H9 (cell line): ENCODE data around the gene PXK. TPM values are rescaled to one million over a fixed set of nuclear protein-coding genes. Genes with fewer than 3 reads are reported as not detected.

Experiments
- DNase-seq: peaks from one replicate; pipeline ENCODE4 v3.0.0-alpha.2; 2017
- H2AFZ ChIP-seq: one replicate; pipeline ENCODE4 v1.6.1; 2013; ENCODE audit warnings: mild to moderate bottlenecking, low read length, control low read depth, moderate library complexity
- H2AK5ac ChIP-seq: 2 replicates; pipeline ENCODE4 v1.6.1; 2013; ENCODE audit warnings: low read length, control low read depth, mixed read lengths; ENCODE audit not compliant: insufficient read length
- H2BK120ac ChIP-seq: one replicate; pipeline ENCODE4 v1.6.1; 2013; ENCODE audit warnings: low read depth, mild to moderate bottlenecking, low read length, control low read depth, inconsistent platforms; ENCODE audit not compliant: poor library complexity, severe bottlenecking
- H2BK12ac ChIP-seq: 2 replicates; pipeline ENCODE4 v1.6.1; 2013; ENCODE audit warnings: low read length, control low read depth, mixed read lengths, low read depth; ENCODE audit not compliant: insufficient read length
- H2BK15ac ChIP-seq: 2 replicates; pipeline ENCODE4 v1.6.1; 2013; ENCODE audit warnings: low read depth, low read length, control low read depth
- H2BK20ac ChIP-seq: one replicate; pipeline ENCODE4 v1.6.1; 2013; ENCODE audit warnings: low read depth, mild to moderate bottlenecking, low read length, control low read depth, inconsistent platforms; ENCODE audit not compliant: poor library complexity, severe bottlenecking
- H2BK5ac ChIP-seq: 2 replicates; pipeline ENCODE4 v1.6.1; 2013; ENCODE audit warnings: low read length, control low read depth, mixed read lengths; ENCODE audit not compliant: insufficient read length
- H3K14ac ChIP-seq: 2 replicates; pipeline ENCODE4 v1.6.1; 2013; ENCODE audit warnings: low read length, control low read depth; ENCODE audit not compliant: insufficient read depth
- H3K18ac ChIP-seq: 2 replicates; pipeline ENCODE4 v1.6.1; 2013; ENCODE audit warnings: low read depth, mild to moderate bottlenecking, mixed read lengths, low read length, control low read depth; ENCODE audit not compliant: insufficient read length
- H3K23ac ChIP-seq: 2 replicates; pipeline ENCODE4 v1.6.1; 2013; ENCODE audit warnings: low read length, control low read depth, mixed read lengths, low read depth; ENCODE audit not compliant: insufficient read length
- H3K23me2 ChIP-seq: 2 replicates; pipeline ENCODE4 v1.6.1; 2013; ENCODE audit warnings: low read depth, mild to moderate bottlenecking, mixed read lengths, low read length, control low read depth; ENCODE audit not compliant: insufficient read length, poor library complexity, severe bottlenecking
- H3K27ac ChIP-seq: 2 replicates; pipeline ENCODE4 v1.5.1; 2013; ENCODE audit warnings: low read length, control low read depth, mixed read lengths, low read depth; ENCODE audit not compliant: insufficient read length
- H3K27me3 ChIP-seq: 2 replicates; pipeline ENCODE4 v1.6.1; 2013; ENCODE audit warnings: low read length, control low read depth, inconsistent platforms; ENCODE audit not compliant: insufficient read depth
- H3K4ac ChIP-seq: 2 replicates; pipeline ENCODE4 v1.6.1; 2013; ENCODE audit warnings: low read depth, mild to moderate bottlenecking, control low read depth, inconsistent platforms, low read length, moderate library complexity
- H3K4me1 ChIP-seq: 2 replicates; pipeline ENCODE4 v1.6.1; 2013; ENCODE audit warnings: low read length, control low read depth, inconsistent platforms; ENCODE audit not compliant: insufficient read depth
- H3K4me2 ChIP-seq: 2 replicates; pipeline ENCODE4 v1.6.1; 2013; ENCODE audit warnings: low read length, control low read depth, mixed read lengths; ENCODE audit not compliant: insufficient read length, insufficient read depth
- H3K56ac ChIP-seq: 2 replicates; pipeline ENCODE4 v1.6.1; 2013; ENCODE audit warnings: low read depth, mild to moderate bottlenecking, mixed read lengths, low read length, control low read depth; ENCODE audit not compliant: insufficient read length
- H3K79me1 ChIP-seq: 2 replicates; pipeline ENCODE4 v1.6.1; 2013; ENCODE audit warnings: low read depth, mild to moderate bottlenecking, moderate library complexity, low read length, control low read depth, inconsistent platforms; ENCODE audit not compliant: insufficient read depth, poor library complexity, severe bottlenecking
- H3K79me2 ChIP-seq: 2 replicates; pipeline ENCODE4 v1.6.1; 2013; ENCODE audit warnings: low read length, control low read depth, inconsistent platforms; ENCODE audit not compliant: insufficient read depth
- H3K9ac ChIP-seq: 2 replicates; pipeline ENCODE4 v1.6.1; 2013; ENCODE audit warnings: low read length, control low read depth, mixed read lengths; ENCODE audit not compliant: insufficient read length; ENCODE audit errors: extremely low read depth
- H3K9me3 ChIP-seq: one replicate; pipeline ENCODE4 v1.6.1; 2013; ENCODE audit warnings: low read depth, low read length, inconsistent platforms; ENCODE audit not compliant: control insufficient read depth
- H3T11ph ChIP-seq: one replicate; pipeline ENCODE4 v1.6.1; 2013; ENCODE audit warnings: mild to moderate bottlenecking, low read length, control low read depth, inconsistent platforms
- H4K20me1 ChIP-seq: one replicate; pipeline ENCODE4 v1.6.1; 2013; ENCODE audit not compliant: control insufficient read depth, insufficient read length, insufficient read depth
- H4K5ac ChIP-seq: 2 replicates; pipeline ENCODE4 v1.6.1; 2013; ENCODE audit warnings: low read depth, mild to moderate bottlenecking, mixed read lengths, low read length, control low read depth; ENCODE audit not compliant: insufficient read length
- H4K8ac ChIP-seq: replicated peaks from 2 replicates; pipeline ENCODE4 v1.6.1; 2013; ENCODE audit warnings: low read length, control low read depth, mixed read lengths, low read depth; ENCODE audit not compliant: insufficient read length
- H4K91ac ChIP-seq: 2 replicates; pipeline ENCODE4 v1.6.1; 2013; ENCODE audit warnings: low read depth, mild to moderate bottlenecking, moderate library complexity, mixed read lengths, low read length, control low read depth; ENCODE audit not compliant: insufficient read length
- H3K27ac Mint-ChIP-seq, 3 experiments: 2 replicates in 2 of 3; 3 replicates in 1 of 3; pipeline ENCODE4 v1.8.0; 2020 to 2021; ENCODE audit warnings: mixed read lengths in 3 of 3, mild to moderate bottlenecking in 1 of 3, moderate library complexity in 1 of 3
- H3K27me3 Mint-ChIP-seq: 2 replicates; pipeline ENCODE4 v1.8.0; 2021; ENCODE audit warnings: low read depth, mild to moderate bottlenecking, moderate library complexity, mixed read lengths
- H3K36me3 Mint-ChIP-seq, 3 experiments: 2 replicates in 2 of 3; 3 replicates in 1 of 3; pipeline ENCODE4 v1.8.0; 2020 to 2021; ENCODE audit warnings: low read depth in 3 of 3, mixed read lengths in 3 of 3; ENCODE audit not compliant: insufficient read depth in 1 of 3
- H3K4me1 Mint-ChIP-seq, 2 experiments: 2 replicates each; pipeline ENCODE4 v1.8.0; 2020; ENCODE audit warnings: mixed read lengths in 2 of 2
- H3K4me3 Mint-ChIP-seq, 2 experiments: 2 replicates in 1 of 2; 3 replicates in 1 of 2; pipeline ENCODE4 v1.8.0; 2020 to 2021; ENCODE audit warnings: mild to moderate bottlenecking in 2 of 2, mixed read lengths in 2 of 2, moderate library complexity in 1 of 2
- H3K9me3 Mint-ChIP-seq, 2 experiments: 2 replicates in 1 of 2; 3 replicates in 1 of 2; pipeline ENCODE4 v1.8.0; 2020; ENCODE audit warnings: mild to moderate bottlenecking in 2 of 2, mixed read lengths in 2 of 2, moderate library complexity in 1 of 2
- whole genome bisulfite sequencing: extraction: QIAGEN DNeasy Blood & Tissue Kit; methylation state at CpG from one replicate; pipeline ENCODE4 v1.1.7; 2013; ENCODE audit warnings: missing lambda C conversion rate, low lambda C conversion rate, mixed read lengths; ENCODE audit not compliant: insufficient read length; ENCODE audit errors: extremely low coverage; 5-methylcytosine and 5-hydroxymethylcytosine counted together
- total RNA-seq: library from RNA; stranded (reverse); gene quantifications from 2 replicates; pipeline ENCODE4 v1.2.1, GENCODE V29; 2021
- TF ChIP-seq, protein P1 (sequence below): fragments of 200-600 bp; sonication (generic); conservative IDR thresholded peaks from 3 replicates; pipeline ENCODE4 v1.8.0; 2021; ENCODE audit warnings: antibody characterized with exemption, mild to moderate bottlenecking

Gene PXK
- total RNA-seq, 1 experiment from 2014 or later, result 3.3 TPM

DNA sequence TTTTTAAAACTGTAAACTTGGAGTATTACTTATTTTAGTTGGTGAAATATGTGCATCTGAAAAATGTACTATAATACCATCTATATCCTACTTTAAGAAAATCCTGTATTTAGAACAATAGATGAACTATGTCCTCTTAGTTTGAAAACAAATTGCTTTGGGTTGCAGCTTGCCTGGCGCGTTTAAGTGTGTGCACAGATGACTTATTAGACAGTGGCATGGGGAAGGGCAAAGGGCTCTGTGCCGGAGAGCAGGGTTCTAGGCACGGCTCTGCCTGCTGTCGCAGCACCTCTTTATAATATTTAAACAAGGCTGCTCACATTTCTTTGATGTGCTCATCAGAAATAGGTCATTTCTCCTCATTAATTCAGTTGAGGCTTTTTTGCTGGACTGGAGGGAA lies 10.0 kb downstream of the PXK start:
- H3K9me3 Mint-ChIP-seq, result no peaks in the 10 kb centered on the region
- Histone ChIP-seq H3K14ac (no peak overlapping the region), H4K91ac (no peak overlapping the region), H3K18ac (no peak overlapping the region), H3K27ac (no peak overlapping the region), H3K56ac (no peak overlapping the region), H2AFZ (no peak overlapping the region), H2BK20ac (no peak overlapping the region), H3K4ac (no peak overlapping the region), H4K20me1 (no peaks in the 10 kb centered on the region), H4K8ac (no peak overlapping the region), H3T11ph (no peak overlapping the region), H2BK5ac (no peak overlapping the region), H3K23me2 (no peaks in the 10 kb centered on the region), H2BK12ac (no peak overlapping the region), H2BK15ac (no peak overlapping the region), H3K79me2 (no peaks in the 10 kb centered on the region), H3K23ac (no peak overlapping the region), H3K4me2 (no peak overlapping the region), H3K4me1 (no peaks in the 10 kb centered on the region), H3K27me3 (no peaks in the 10 kb centered on the region), H3K9ac (no peak overlapping the region), H2AK5ac (no peak overlapping the region), H3K9me3 (no peaks in the 10 kb centered on the region), H3K79me1 (no peaks in the 10 kb centered on the region), H4K5ac (no peak overlapping the region), H2BK120ac (no peak overlapping the region)
- no peak overlapping the region for H3K27ac Mint-ChIP-seq
- DNase-seq, result no peak
- no peaks in the 10 kb centered on the region for H3K36me3 Mint-ChIP-seq
- H3K27me3 Mint-ChIP-seq, result no peaks in the 10 kb centered on the region
- TF ChIP-seq, protein P1, sequence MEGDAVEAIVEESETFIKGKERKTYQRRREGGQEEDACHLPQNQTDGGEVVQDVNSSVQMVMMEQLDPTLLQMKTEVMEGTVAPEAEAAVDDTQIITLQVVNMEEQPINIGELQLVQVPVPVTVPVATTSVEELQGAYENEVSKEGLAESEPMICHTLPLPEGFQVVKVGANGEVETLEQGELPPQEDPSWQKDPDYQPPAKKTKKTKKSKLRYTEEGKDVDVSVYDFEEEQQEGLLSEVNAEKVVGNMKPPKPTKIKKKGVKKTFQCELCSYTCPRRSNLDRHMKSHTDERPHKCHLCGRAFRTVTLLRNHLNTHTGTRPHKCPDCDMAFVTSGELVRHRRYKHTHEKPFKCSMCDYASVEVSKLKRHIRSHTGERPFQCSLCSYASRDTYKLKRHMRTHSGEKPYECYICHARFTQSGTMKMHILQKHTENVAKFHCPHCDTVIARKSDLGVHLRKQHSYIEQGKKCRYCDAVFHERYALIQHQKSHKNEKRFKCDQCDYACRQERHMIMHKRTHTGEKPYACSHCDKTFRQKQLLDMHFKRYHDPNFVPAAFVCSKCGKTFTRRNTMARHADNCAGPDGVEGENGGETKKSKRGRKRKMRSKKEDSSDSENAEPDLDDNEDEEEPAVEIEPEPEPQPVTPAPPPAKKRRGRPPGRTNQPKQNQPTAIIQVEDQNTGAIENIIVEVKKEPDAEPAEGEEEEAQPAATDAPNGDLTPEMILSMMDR, result no peak
- H3K4me1 Mint-ChIP-seq, result no peaks in the 10 kb centered on the region
- H3K4me3 Mint-ChIP-seq, result no peak overlapping the region
- no CpG with 5 or more reads among the region's 5 CpGs for WGBS
